OCI-LY7 (cell line): Measurements from ENCODE around the gene AGMAT. TPM values are rescaled to one million over a fixed set of nuclear protein-coding genes. Genes with fewer than 3 reads are reported as not detected.

Source experiments
- BruUV-seq: library from RNA; stranded (reverse); fragments of 400-500 nt; replicated peaks from 2 replicates; lab custom pipeline; 2021; lab: Mats Ljungman, UMichigan
- CTCF ChIA-PET: fragments of 300-600 bp; sonication (Branson Sonifier 250); formaldehyde crosslinking; loops from one replicate; lab custom pipeline; 2022; ENCODE audit warnings: antibody characterized with exemption; ENCODE audit not compliant: unreplicated experiment; lab: Charles Lee
- POLR2A ChIA-PET: fragments of 300-600 bp; sonication (Branson Sonifier 250); formaldehyde crosslinking; loops from one replicate; lab custom pipeline; 2022; ENCODE audit warnings: antibody characterized with exemption; lab: Charles Lee
- DNase-seq: peaks from one replicate; pipeline ENCODE4 v3.0.0-alpha.2; 2015; ENCODE audit warnings: low spot score
- H2AFZ ChIP-seq: fragments of 200-600 bp; sonication (generic), shearing (Covaris generic); 2 replicates; pipeline ENCODE4 v1.6.1; 2014; ENCODE audit warnings: mild to moderate bottlenecking, antibody characterized with exemption, low read length, moderate library complexity
- H3K27ac ChIP-seq: fragments of 200-600 bp; sonication (generic); 2 replicates; pipeline ENCODE4 v1.5.1; 2014; ENCODE audit warnings: mixed run types, low read depth, mild to moderate bottlenecking, moderate library complexity, low read length, inconsistent platforms; ENCODE audit not compliant: poor library complexity, severe bottlenecking
- H3K36me3 ChIP-seq: fragments of 200-600 bp; sonication (generic); 2 replicates; pipeline ENCODE4 v1.6.1; 2014; ENCODE audit warnings: mild to moderate bottlenecking, antibody characterized with exemption, low read length, moderate library complexity, mixed read lengths; ENCODE audit not compliant: insufficient read depth
- H3K4me1 ChIP-seq: fragments of 200-600 bp; sonication (generic); 2 replicates; pipeline ENCODE4 v1.5.1; 2014; ENCODE audit warnings: mild to moderate bottlenecking, low read length; ENCODE audit not compliant: insufficient read depth, poor library complexity, severe bottlenecking
- H3K4me2 ChIP-seq: fragments of 200-600 bp; sonication (generic); 2 replicates; pipeline ENCODE4 v1.6.1; 2014; ENCODE audit warnings: mild to moderate bottlenecking, low read length
- H3K4me3 ChIP-seq: fragments of 200-600 bp; sonication (generic); 2 replicates; pipeline ENCODE4 v1.5.1; 2014; ENCODE audit warnings: mild to moderate bottlenecking, low read depth, low read length; ENCODE audit not compliant: poor library complexity, severe bottlenecking
- H3K79me2 ChIP-seq: fragments of 200-600 bp; sonication (generic); 2 replicates; pipeline ENCODE4 v1.6.1; 2016; ENCODE audit warnings: low read depth, mild to moderate bottlenecking, low read length, moderate library complexity, mixed read lengths; ENCODE audit not compliant: insufficient read depth
- H3K9me2 ChIP-seq: fragments of 200-600 bp; sonication (generic); 2 replicates; pipeline ENCODE4 v1.6.1; 2016; ENCODE audit warnings: mild to moderate bottlenecking, low read length, mixed read lengths; ENCODE audit not compliant: insufficient read depth
- H3K9me3 ChIP-seq: fragments of 200-600 bp; sonication (generic); 2 replicates; pipeline ENCODE4 v1.6.1; 2014; ENCODE audit warnings: mild to moderate bottlenecking, mixed run types, low read length, mixed read lengths
- H4K20me1 ChIP-seq: fragments of 200-600 bp; sonication (generic); 2 replicates; pipeline ENCODE4 v1.6.1; 2014; ENCODE audit warnings: mild to moderate bottlenecking, antibody characterized with exemption, low read length, moderate library complexity, mixed read lengths; ENCODE audit not compliant: insufficient read depth
- CTCF ChIP-seq: fragments of 200-600 bp; sonication (generic); conservative IDR thresholded peaks from 2 replicates; pipeline ENCODE4 v1.5.1; 2014; ENCODE audit warnings: mild to moderate bottlenecking, antibody characterized with exemption, low read length, moderate library complexity, mixed read lengths
- EZH2phosphoT487 ChIP-seq: fragments of 200-600 bp; sonication (generic); IDR thresholded peaks from 2 replicates; pipeline ENCODE4 v1.6.1; 2018; ENCODE audit warnings: low read depth, borderline replicate concordance, mild to moderate bottlenecking, mixed run types, antibody characterized with exemption, low read length, moderate library complexity, mixed read lengths
- intact Hi-C: fragments of 100-400 bp; cut with micrococcal nuclease; formaldehyde crosslinking; loops from one replicate; pipeline ENCODE4 v1.10.0; 2022; ENCODE audit not compliant: unreplicated experiment
- total RNA-seq, 2 experiments: library from RNA; depleted of rRNA in 1 of 2; stranded (reverse); fragments of >200 nt in 1 of 2; shearing (Covaris generic) in 1 of 2; gene quantifications; 2 replicates each; pipeline ENCODE4 v1.2.3, GENCODE V29; 2014 to 2022

The AGMAT gene
- total RNA-seq, 2 experiments from 2014 or later: 0.29 to 0.54 TPM

DNA sequence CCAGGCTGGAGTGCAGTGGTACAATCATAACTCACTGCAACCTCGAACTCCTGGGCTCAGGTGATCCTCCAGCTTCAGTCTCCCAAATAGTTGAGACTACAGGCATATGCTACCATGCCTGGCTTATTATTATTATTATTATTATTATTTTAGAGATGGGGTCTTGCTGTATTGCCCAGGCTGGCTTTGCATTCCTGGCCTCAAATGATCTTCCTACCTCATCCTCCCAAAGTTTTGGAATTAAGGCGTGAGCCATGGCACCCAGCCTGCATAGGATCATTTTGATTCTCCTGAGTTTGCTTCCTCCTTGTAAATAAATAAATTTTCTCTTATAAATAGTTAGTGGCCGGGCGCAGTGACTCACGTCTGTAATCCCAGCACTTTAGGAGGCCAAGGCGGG, 38.6 kb upstream of the AGMAT start:
- peaks cover 26% of the 10 kb centered on the region for H3K4me1 ChIP-seq
- peaks cover 57% of the 10 kb centered on the region for H3K36me3 ChIP-seq
- DNase-seq: no peak
- no peak overlapping the region for H2AFZ ChIP-seq
- H3K9me3 ChIP-seq: no peaks in the 10 kb centered on the region
- intact Hi-C loops: no loop called here
- H3K4me3 ChIP-seq: no peak overlapping the region
- peaks cover 25% of the 10 kb centered on the region for H4K20me1 ChIP-seq
- no peaks in the 10 kb centered on the region for H3K9me2 ChIP-seq
- H3K79me2 ChIP-seq: peaks cover 96% of the 10 kb centered on the region
- no peak for TF ChIP-seq CTCF
- no peak for TF ChIP-seq EZH2phosphoT487
- CTCF ChIA-PET: no interaction called here
- no TSS peak for BruUV-seq
- no peak overlapping the region for H3K4me2 ChIP-seq
- POLR2A ChIA-PET: interaction anchor here (0.6 to 0.7 kb wide), 3 partner anchors 13 to 57 kb away, joined by 3 to 4 read pairs (median 3); no protein-coding TSS in a partner anchor
- H3K27ac ChIP-seq: no peak overlapping the region

- Histone ChIP-seq H3K4me3 (no peak overlapping the region), H2AFZ (no peak overlapping the region), H3K9me3 (no peaks in the 10 kb centered on the region), H3K4me2 (no peak overlapping the region), H3K9me2 (no peaks in the 10 kb centered on the region), H3K4me1 (peaks cover 25% of the 10 kb centered on the region), H3K36me3 (peaks cover 52% of the 10 kb centered on the region), H3K27ac (no peak overlapping the region), H4K20me1 (peaks cover 25% of the 10 kb centered on the region), H3K79me2 (peaks cover 98% of the 10 kb centered on the region)
- no peak for TF ChIP-seq CTCF
- no peak for TF ChIP-seq EZH2phosphoT487
- ChIA-PET CTCF (no interaction called here), POLR2A (interaction anchor here (0.6 to 0.7 kb wide), 3 partner anchors 10 to 109 kb away, joined by 3 to 4 read pairs (median 3); no protein-coding TSS in a partner anchor)
- BruUV-seq: no TSS peak
- DNase-seq: no peak
- intact Hi-C loops: no loop called here
Measured at GRCh38 chr1:15622712-15623373, 38.0 kb upstream of the AGMAT start.

GRCh38 chr1:15621975-15622374, 37.1 kb upstream of the AGMAT start:
- no peak for DNase-seq
- CTCF ChIA-PET: no interaction called here
- intact Hi-C loops: no loop called here
- H3K4me1 ChIP-seq: peaks cover 20% of the 10 kb centered on the region
- H3K27ac ChIP-seq: no peak overlapping the region
- POLR2A ChIA-PET: interaction anchor here (0.6 to 0.7 kb wide), 3 partner anchors 11 to 115 kb away, joined by 3 read pairs; no protein-coding TSS in a partner anchor
- no peaks in the 10 kb centered on the region for H3K9me2 ChIP-seq
- no peak overlapping the region for H2AFZ ChIP-seq
- H3K9me3 ChIP-seq: no peaks in the 10 kb centered on the region
- no TSS peak for BruUV-seq
- H3K4me3 ChIP-seq: no peak overlapping the region
- peaks cover 95% of the 10 kb centered on the region for H3K79me2 ChIP-seq
- H4K20me1 ChIP-seq: peaks cover 20% of the 10 kb centered on the region
- no peak overlapping the region for H3K4me2 ChIP-seq
- H3K36me3 ChIP-seq: peaks cover 48% of the 10 kb centered on the region
- no peak for TF ChIP-seq CTCF
- no peak for TF ChIP-seq EZH2phosphoT487
